ENCODE results near the gene PLTP. TPM values are rescaled to one million over a fixed set of nuclear protein-coding genes. Genes with fewer than 3 reads are reported as not detected.
"Not testable (repeated sequence)": the region's sequence is repeated elsewhere in the genome, so short reads cannot be mapped to it uniquely, and the experiment has no call there.

Gene PLTP
- total RNA-seq, 2 donors from 2014 or later = 3.0 to 8.8 TPM

DNA sequence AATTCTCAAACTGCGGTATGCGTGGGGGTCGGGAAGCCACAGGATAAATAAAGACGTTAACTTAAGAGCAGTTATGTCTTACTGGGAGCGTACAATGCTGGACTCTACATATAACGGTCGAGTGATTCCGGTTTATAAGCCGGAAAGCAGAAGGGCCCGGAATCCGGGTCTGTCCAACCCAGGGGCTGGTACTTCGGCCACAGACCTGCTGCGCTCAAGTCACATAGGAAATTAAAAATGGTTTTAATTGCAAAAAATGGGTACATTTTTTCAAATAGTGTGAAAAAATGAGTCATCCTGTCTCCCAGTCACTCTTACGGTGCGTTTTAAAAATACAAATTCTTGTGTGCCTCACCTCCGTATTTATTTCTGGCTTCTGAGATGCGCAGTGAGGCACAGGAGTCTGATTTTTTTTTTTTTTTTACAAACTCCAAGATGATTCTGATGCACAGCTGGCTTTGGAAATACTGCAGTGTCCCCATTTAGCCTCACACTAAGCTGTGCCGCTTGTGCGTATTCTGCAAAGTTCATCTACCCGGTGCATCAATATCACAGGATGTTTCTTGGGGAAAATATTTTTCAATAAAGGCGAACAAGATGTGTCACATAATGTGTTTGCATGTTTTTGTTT lies 23.6 kb upstream of the PLTP start:
- H3K36me3 Mint-ChIP-seq = peaks cover 7% of the 10 kb centered on the region
- ATAC-seq = peak; percentile 25 to 48
- no peak for DNase-seq (ENCODE audit: low spot score)
- H3K4me3 Mint-ChIP-seq = peak overlapping the region; percentile 99
- H3K27me3 Mint-ChIP-seq = no peaks in the 10 kb centered on the region
- peak overlapping the region; percentile 97 to 100 for H3K27ac Mint-ChIP-seq
- H3K9me3 Mint-ChIP-seq = no peaks in the 10 kb centered on the region
- peaks cover 25 to 29% of the 10 kb centered on the region in 2 donors for H3K4me1 Mint-ChIP-seq (ENCODE audit: low read depth in 2 of 2)

DNA sequence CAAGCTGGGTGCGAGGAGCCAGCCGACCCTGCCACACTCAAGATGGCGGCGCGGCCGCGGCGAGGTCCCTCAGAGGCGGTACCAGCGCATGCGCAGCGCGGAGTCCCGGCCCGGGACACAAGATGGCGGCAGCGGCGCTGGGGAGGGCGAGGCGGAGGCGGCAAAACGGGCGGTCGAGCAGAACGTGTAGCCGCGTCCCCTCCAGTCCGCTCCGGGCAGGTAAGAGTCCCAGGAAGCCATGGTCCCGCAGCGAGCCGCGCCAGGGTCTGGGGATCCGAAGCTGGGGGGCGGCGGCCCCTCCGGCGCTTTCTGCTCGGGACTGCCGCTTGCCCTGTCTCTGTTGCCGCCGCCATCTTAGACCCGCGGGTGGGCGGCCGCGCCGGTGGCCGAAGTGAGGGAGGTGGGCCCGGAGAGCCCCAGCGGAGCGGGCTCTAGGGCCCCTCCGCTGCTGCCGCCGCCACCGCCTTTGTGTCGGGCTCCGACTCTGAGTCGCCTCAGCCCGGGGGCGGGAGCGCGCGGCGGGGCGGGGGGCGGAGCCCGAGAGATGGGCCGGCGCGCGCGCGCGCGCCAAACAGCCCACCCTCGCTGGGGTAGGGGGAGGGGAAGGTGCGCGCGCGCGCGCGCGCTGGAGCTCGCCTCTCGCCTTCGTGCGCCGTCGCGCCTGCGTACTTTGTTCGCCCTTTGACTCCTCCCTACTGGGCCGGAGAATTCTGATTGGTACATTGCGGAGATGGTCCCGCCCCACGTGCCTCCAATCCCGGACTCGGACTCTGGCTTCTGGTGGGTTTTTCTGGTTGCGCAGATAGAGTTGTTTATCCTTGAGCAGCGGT lies 22.8 kb upstream of the PLTP start, which contains the start of gene PCIF1:
Gene PCIF1 (plus strand): TSS at position 98 of the 830 bp plus-strand sequence. CDS start 4,317 bp downstream, outside the sequence.
- Mint-ChIP-seq H3K27me3 (no peaks in the 10 kb centered on the region), H3K9me3 (no peaks in the 10 kb centered on the region)

DNA sequence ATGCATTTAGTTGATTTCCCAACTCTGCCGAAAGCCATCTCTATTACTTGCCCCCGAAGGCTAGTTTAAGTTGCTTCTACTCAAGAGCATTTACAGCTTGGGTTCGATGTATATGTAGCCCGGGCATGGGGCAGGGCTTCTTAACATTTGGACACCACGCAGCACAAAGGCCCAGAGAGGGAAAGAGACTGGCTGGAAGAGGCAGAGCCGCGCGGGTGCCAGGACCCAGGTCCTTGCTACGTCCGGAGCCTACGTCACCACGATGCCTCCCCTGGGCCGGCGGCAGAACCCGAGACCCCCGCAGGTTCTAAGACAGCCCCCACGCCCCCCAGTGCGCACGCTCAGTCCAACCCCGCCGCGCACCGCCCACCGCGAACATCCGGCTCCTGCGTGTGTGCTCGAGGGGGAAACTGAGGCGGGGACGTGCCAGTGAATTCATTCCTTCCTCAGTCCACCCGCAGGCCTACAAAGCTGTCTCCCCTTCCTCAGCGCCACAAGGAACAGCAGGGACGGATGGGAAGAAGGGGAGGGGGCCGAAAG lies 22.2 kb upstream of the PLTP start:
- Mint-ChIP-seq H3K27me3 (no peaks in the 10 kb centered on the region), H3K36me3 (no peaks in the 10 kb centered on the region), H3K9me3 (no peaks in the 10 kb centered on the region), H3K4me1 (ENCODE audit: low read depth in 2 of 2) (peaks cover 22 to 29% of the 10 kb centered on the region in 2 donors), H3K4me3 (peak overlapping the region; percentile 99), H3K27ac (peak overlapping the region; percentile 97 to 100)
- ATAC-seq (peak; percentile 21 to 36), DNase-seq (ENCODE audit: low spot score) (no peak)

More for the DNA sequence above, 22.8 kb upstream of the PLTP start, which contains the start of gene PCIF1:
- peaks cover 25 to 29% of the 10 kb centered on the region in 2 donors for H3K4me1 Mint-ChIP-seq (ENCODE audit: low read depth in 2 of 2)
- H3K36me3 Mint-ChIP-seq = peaks cover 6% of the 10 kb centered on the region
- DNase-seq (ENCODE audit: low spot score) = peak; percentile 98
- ATAC-seq = peak; percentile 89 to 92
- peak within 1 kb of the TSS; percentile 99 for H3K4me3 Mint-ChIP-seq
- peak within 1 kb of the TSS; percentile 97 to 100 for H3K27ac Mint-ChIP-seq

DNA sequence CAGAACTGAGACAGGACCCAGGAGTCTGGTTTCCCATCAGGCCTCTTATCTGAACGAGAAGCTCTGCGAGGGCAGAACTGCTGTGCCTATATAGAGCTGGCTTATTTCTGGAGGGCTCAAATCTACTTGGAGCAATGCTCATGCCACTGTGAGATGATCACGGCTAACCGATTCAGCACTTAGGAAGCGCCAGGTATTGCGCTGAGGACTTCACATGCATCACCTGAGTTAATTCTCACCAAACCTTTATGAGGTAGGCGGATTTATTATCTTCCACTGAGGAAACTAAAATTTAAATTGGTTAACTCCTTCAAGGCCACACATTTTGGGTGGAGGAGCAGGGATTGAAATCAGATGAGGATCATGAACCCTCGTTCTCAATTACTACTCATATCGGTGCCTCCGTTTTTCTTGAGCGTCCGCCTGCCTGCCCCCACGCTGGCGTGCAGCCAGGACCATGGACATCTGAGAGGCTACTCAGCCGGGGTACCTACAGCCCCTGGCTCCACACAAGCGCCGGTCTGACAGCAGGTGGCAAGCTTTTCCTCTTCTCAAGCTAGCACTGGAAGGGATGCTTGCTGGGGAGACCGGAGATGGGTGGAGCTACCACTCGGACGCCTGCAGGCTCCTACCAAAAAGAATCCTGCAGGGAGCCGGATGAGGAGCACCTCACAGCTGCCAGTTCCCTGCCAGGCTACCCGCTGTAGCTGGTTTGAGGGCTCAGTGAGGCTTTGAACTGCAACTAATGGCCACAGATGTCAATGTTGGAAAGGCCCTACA lies 21.5 kb upstream of the PLTP start:
- Mint-ChIP-seq H3K9me3 (no peaks in the 10 kb centered on the region), H3K36me3 (no peaks in the 10 kb centered on the region), H3K27me3 (no peaks in the 10 kb centered on the region), H3K27ac (peak overlapping the region; percentile 97 to 100), H3K4me1 (ENCODE audit: low read depth in 2 of 2) (peaks cover 19 to 27% of the 10 kb centered on the region in 2 donors), H3K4me3 (peak overlapping the region; percentile 99)
- DNase-seq (ENCODE audit: low spot score) (peak; percentile 77), ATAC-seq (peak in 1 of 2 donors; percentile 15)

DNA sequence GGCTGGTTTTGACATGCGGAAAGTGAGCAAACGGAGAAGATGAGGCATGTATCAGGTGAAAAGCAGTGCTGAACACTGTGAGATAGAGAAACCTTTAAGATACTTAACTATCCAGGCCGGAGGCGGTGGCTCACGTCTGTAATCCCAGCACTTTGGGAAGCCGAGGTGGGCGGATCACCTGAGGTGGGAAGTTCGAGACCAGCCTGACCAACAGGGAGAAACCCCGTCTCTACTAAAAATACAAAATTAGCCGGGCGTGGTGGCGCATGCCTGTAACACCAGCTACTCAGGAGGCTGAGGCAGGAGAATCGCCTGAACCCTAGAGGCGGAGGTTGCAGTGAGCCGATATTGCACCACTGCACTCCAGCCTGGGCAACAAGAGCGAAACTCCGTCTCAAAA lies 19.7 kb upstream of the PLTP start:
- not testable (repeated sequence) for H3K36me3 Mint-ChIP-seq; ATAC-seq; DNase-seq (ENCODE audit: low spot score); H3K9me3 Mint-ChIP-seq; H3K27me3 Mint-ChIP-seq; H3K27ac Mint-ChIP-seq; H3K4me3 Mint-ChIP-seq
- peaks cover 6 to 13% of the 10 kb centered on the region in 2 donors for H3K4me1 Mint-ChIP-seq (ENCODE audit: low read depth in 2 of 2)

DNA sequence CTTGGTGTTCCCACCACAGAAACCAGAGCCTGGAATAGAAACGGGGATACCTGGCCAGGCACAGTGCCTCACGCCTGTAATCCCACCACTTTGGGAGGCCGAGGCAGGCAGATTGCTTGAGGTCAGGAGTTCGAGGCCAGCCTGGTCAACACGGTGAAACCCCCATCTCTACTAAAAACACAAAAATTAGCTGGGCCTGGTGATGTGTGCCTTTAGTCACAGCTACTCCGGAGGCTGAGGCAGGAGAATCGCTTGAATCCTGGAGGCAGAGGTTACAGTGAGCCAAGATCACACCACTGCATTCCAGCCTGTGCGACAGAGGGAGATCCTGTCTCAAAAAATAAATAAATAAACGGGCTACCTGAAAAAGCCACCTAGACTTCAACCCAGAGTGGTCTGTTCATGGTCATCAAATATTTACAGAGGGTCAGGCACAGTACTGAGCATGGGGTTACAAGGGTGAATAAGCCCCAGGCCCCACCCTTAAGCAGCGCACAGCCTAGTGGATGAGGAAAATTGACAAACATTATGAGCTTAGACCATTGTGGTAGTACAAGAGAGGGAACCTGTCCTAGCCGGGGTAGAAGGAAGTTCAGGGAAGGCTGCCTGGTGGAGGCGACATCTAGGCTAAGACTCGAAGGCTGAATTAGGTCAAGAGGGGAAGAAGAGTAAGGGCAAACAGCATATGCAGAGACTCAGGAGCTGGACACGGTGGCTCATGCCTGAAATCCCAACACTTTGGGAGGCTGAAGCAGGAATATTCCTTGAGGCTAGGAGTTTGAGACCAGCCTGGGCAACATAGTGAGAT lies 15.3 kb upstream of the PLTP start:
- H3K27me3 Mint-ChIP-seq = peaks cover 0 to 3% of the 10 kb centered on the region in 2 donors
- ATAC-seq (no peak), DNase-seq (ENCODE audit: low spot score) (no peak)
- no peaks in the 10 kb centered on the region for H3K36me3 Mint-ChIP-seq
- H3K27ac Mint-ChIP-seq = no peak overlapping the region
- no peak overlapping the region for H3K4me3 Mint-ChIP-seq
- no peaks in the 10 kb centered on the region for H3K9me3 Mint-ChIP-seq
- no peaks in the 10 kb centered on the region for H3K4me1 Mint-ChIP-seq (ENCODE audit: low read depth in 2 of 2)

DNA sequence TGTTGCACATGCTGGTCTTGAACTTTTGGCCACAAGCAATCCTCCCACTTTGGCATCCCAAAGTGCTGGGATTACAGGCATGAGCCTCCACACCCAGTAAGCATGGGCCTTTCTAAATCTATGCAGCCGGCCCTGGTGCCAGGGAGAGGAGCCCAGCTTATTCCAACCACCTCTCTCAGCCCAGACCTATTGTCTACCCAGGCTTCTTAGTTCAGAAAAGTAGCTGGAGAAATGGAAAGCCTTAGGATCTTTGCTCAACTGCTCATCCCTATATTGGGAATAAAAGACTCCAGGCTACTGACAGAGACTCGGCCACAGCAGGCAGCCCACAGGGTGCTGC lies 14.7 kb upstream of the PLTP start:
- H3K27ac Mint-ChIP-seq = no peak overlapping the region
- no peak overlapping the region for H3K4me3 Mint-ChIP-seq
- H3K9me3 Mint-ChIP-seq = no peaks in the 10 kb centered on the region
- no peaks in the 10 kb centered on the region for H3K4me1 Mint-ChIP-seq (ENCODE audit: low read depth in 2 of 2)
- ATAC-seq (no peak), DNase-seq (ENCODE audit: low spot score) (no peak)
- H3K36me3 Mint-ChIP-seq = no peaks in the 10 kb centered on the region
- H3K27me3 Mint-ChIP-seq = peaks cover 4 to 5% of the 10 kb centered on the region in 2 donors

DNA sequence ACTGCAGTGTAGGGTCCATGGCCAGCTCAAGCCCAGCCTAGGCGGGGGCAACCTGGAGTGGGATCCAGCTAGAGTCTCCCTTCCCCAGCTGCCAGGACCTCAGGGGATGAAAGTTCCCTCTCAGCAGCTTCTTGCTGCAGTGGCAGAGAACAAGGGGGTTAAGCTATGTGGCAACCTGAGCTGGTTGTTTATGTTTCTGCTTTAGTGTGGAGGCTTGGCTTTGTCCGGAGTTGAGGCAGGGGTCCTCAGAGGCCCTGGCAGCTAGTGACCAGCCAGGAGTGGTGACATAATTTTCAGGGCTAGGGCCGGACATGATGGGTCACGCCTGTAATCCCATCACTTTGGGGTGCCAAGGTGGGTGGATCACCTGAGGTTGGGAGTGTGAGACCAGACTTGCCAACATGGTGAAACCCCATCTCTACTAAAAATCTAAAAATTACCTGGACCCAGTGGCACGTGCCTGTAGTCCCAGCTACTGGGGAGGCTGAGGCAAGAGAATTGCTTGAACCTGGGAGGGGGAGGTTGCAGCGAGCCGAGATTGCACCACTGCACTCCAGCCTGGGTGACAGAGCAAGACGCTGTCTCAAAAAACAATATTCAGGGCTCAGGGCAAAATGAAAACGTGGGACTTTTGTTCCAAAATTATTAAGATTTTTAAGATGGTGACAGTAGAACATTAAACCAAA lies 14.0 kb upstream of the PLTP start:
- Mint-ChIP-seq H3K9me3 (no peaks in the 10 kb centered on the region), H3K27me3 (peaks cover 10% of the 10 kb centered on the region in 2 donors), H3K4me1 (ENCODE audit: low read depth in 2 of 2) (no peaks in the 10 kb centered on the region), H3K36me3 (no peaks in the 10 kb centered on the region), H3K4me3 (no peak overlapping the region), H3K27ac (no peak overlapping the region)
- DNase-seq (ENCODE audit: low spot score) (no peak), ATAC-seq (no peak)

DNA sequence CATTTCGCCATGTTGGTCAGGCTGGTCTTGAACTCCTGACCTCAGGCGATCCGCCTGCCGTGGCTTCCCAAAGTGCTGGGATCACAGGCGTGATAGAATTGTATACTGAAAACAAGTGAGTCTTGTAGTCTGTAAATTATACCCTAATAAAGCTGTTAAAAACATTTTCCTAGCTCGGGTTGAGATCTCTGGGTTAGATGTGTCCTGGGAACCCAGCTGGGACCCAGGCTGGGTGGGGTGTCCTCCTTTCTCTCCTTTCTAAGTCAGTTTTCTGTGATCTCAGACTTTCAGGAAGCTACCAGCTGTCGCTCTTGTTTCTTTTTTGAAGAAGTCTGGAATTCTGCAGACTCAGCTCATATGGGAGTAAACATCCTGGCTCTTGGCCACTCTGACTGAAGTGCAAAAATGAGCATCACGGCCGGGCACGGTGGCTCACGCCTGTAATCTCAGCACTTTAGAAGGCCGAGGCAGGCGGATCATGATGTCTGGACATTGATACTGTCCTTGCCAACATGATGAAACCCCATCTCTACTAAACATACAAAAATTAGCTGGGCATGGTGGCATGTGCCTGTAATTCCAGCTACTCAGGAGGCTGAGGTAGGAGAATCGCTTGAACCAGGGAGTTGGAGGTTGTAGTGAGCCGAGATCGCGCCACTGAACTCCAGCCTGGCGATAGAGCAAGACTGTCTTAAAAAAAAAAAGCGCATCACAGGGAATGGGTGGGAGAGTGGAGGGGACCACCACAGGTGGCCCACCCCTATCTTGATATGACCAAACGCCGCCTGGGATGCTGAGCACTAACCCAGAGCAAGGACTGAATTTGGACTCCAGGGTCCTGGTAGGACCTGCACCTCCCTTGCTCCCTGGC lies 12.7 kb upstream of the PLTP start:
- ATAC-seq = no peak
- Mint-ChIP-seq H3K27me3 (peaks cover 10 to 14% of the 10 kb centered on the region in 2 donors), H3K9me3 (no peaks in the 10 kb centered on the region), H3K36me3 (no peaks in the 10 kb centered on the region), H3K4me1 (ENCODE audit: low read depth in 2 of 2) (no peaks in the 10 kb centered on the region), H3K4me3 (no peak overlapping the region), H3K27ac (no peak overlapping the region)
- DNase-seq (ENCODE audit: low spot score) = no peak

DNA sequence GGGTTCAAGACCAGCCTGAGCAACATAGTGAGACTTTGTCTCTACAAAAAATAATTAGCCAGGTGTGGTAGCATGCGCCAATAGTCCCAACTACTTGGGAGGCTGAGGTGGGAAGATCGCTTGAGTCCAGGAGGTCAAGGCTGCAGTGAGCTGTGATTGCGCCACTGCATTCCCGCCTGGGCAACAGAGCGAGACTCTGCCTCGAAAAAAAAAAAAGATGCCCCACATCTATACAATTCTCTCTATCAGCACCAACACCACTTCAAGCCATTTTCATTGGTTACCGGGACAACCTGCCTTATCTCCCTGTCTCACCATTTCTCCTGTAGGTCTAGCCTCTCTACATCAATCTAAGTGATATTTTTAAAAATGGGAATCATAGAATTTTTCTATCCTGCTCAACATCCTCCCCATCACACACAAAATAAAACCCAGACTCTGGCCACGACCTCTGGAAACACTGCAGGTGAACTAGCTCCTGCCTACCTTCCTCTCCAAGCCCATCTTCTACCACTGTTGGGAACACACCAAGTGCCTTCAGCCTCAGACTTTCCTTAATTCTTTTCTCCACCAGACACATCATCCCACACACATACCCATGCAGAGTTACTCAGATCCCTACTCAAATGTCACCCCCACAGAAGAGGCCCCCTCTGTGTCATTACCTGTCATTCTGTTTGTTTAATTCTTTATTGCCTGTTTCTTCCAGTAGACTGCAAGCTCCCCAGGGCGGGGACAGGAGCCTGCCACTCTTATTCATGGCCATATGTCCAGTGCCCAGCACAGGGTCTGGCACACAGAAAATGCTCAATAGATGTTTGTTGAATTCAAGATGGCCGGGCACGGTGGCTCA lies 9.6 kb upstream of the PLTP start:
- ATAC-seq = no peak
- Mint-ChIP-seq H3K36me3 (no peaks in the 10 kb centered on the region), H3K9me3 (no peaks in the 10 kb centered on the region), H3K27me3 (peaks cover 10 to 16% of the 10 kb centered on the region in 2 donors), H3K27ac (no peak overlapping the region), H3K4me3 (no peak overlapping the region), H3K4me1 (ENCODE audit: low read depth in 2 of 2) (no peaks in the 10 kb centered on the region)
- DNase-seq (ENCODE audit: low spot score) = no peak

Data from natural killer cell treated with Interleukin-12 subunit alpha and Interleukin-12 subunit beta and Interleukin-15 and Interleukin-18, amount 100 ng/mL, for 72 hours (primary cell).